DMS 273 treated with DMSO at 0.1 percent for 48 hours (cell line): ENCODE data around the gene FOXN4.
"Not testable (repeated sequence)": the region's sequence is repeated elsewhere in the genome, so short reads cannot be mapped to it uniquely, and the experiment has no call there.

Source experiments
- DNase-seq: peaks from one replicate; lab custom pipeline; 2025; lab: John Stamatoyannopoulos, UW

FOXN4 gene

GRCh38 chr12:109308534-109309380, at the start of gene FOXN4:
TSS of gene FOXN4 (minus strand) at chr12:109309284. CDS start at chr12:109308321, 963 bp downstream.
- DNase-seq = no peak

GRCh38 chr12:109358154-109358869, 49.2 kb upstream of the FOXN4 start:
- DNase-seq = no peak

GRCh38 chr12:109357032-109357431, 47.9 kb upstream of the FOXN4 start:
- no peak for DNase-seq

- DNase-seq = no peak
Observed at GRCh38 chr12:109356577-109356976, 47.5 kb upstream of the FOXN4 start.

GRCh38 chr12:109352184-109352583, 43.1 kb upstream of the FOXN4 start:
- no peak for DNase-seq

GRCh38 chr12:109347589-109347988, 38.5 kb upstream of the FOXN4 start, which contains the start of gene MYO1H:
TSS of gene MYO1H (plus strand) at chr12:109347900. CDS start at chr12:109347961, 61 bp downstream.
- DNase-seq = no peak

- DNase-seq = no peak
Observed at GRCh38 chr12:109346920-109347319, 37.8 kb upstream of the FOXN4 start.

GRCh38 chr12:109345428-109345827, 36.3 kb upstream of the FOXN4 start:
- no peak for DNase-seq

- no peak for DNase-seq
Observed at GRCh38 chr12:109343677-109344076, 34.6 kb upstream of the FOXN4 start.

- no peak for DNase-seq
Observed at GRCh38 chr12:109336593-109336992, 27.5 kb upstream of the FOXN4 start.

- no peak for DNase-seq
Observed at GRCh38 chr12:109334887-109335286, 25.8 kb upstream of the FOXN4 start.

GRCh38 chr12:109331301-109331952, 22.3 kb upstream of the FOXN4 start:
- DNase-seq = peak; percentile 24

- DNase-seq = no peak
Observed at GRCh38 chr12:109330282-109331230, 21.5 kb upstream of the FOXN4 start.

GRCh38 chr12:109329686-109330085, 20.6 kb upstream of the FOXN4 start:
- no peak for DNase-seq

GRCh38 chr12:109329003-109329402, 19.9 kb upstream of the FOXN4 start:
- DNase-seq = no peak

- DNase-seq = not testable (repeated sequence)
Observed at GRCh38 chr12:109321294-109321693, 12.2 kb upstream of the FOXN4 start.

- peak; percentile 36 for DNase-seq
Observed at GRCh38 chr12:109310247-109311125, 1.4 kb upstream of the FOXN4 start.

GRCh38 chr12:109309381-109310246, 530 bp upstream of the FOXN4 start:
- no peak for DNase-seq

- no peak for DNase-seq
Observed at GRCh38 chr12:109307051-109307450, 2.0 kb downstream of the FOXN4 start.
